Activated naive CD8-positive, alpha-beta T cell treated with anti-CD3 and anti-CD28 coated beads for 36 hours (primary cell): Measurements from ENCODE around the gene LRRC37A3. TPM values are rescaled to one million over a fixed set of nuclear protein-coding genes. Genes with fewer than 3 reads are reported as not detected.
"Not testable (repeated sequence)": the region's sequence is repeated elsewhere in the genome, so short reads cannot be mapped to it uniquely, and the experiment has no call there.

Experiments
- DNase-seq: peaks from one replicate; pipeline ENCODE4 v3.0.0; 2021
- H3K27ac Mint-ChIP-seq: one replicate; pipeline ENCODE4 v1.8.0; 2022; ENCODE audit warnings: mild to moderate bottlenecking, moderate library complexity, mixed read lengths
- H3K27me3 Mint-ChIP-seq: one replicate; pipeline ENCODE4 v1.8.0; 2022; ENCODE audit warnings: mild to moderate bottlenecking, mixed read lengths
- H3K36me3 Mint-ChIP-seq: one replicate; pipeline ENCODE4 v1.8.0; 2021; ENCODE audit warnings: mild to moderate bottlenecking, mixed read lengths
- H3K4me1 Mint-ChIP-seq: one replicate; pipeline ENCODE4 v1.8.0; 2021; ENCODE audit warnings: mixed read lengths
- H3K4me3 Mint-ChIP-seq: one replicate; pipeline ENCODE4 v1.8.0; 2022; ENCODE audit warnings: mild to moderate bottlenecking, moderate library complexity, mixed read lengths
- H3K9me3 Mint-ChIP-seq: one replicate; pipeline ENCODE4 v1.8.0; 2022; ENCODE audit warnings: mixed read lengths
- total RNA-seq, 2 experiments: library from RNA; stranded (reverse); gene quantifications; one replicate each; pipeline ENCODE4 v1.2.3, GENCODE V29; 2021

Gene LRRC37A3
- total RNA-seq, 2 experiments from 2014 or later = 4.5 to 4.8 TPM

GRCh38 chr17:64934284-64934778 lies 15.1 kb upstream of the LRRC37A3 start:
- H3K4me3 Mint-ChIP-seq, H3K27ac Mint-ChIP-seq, H3K36me3 Mint-ChIP-seq, DNase-seq, H3K9me3 Mint-ChIP-seq, H3K27me3 Mint-ChIP-seq: not testable (repeated sequence)
- H3K4me1 Mint-ChIP-seq = peaks cover 12% of the 10 kb centered on the region

- peaks cover 13% of the 10 kb centered on the region for H3K4me1 Mint-ChIP-seq
- not testable (repeated sequence) for H3K27me3 Mint-ChIP-seq, DNase-seq, H3K36me3 Mint-ChIP-seq, H3K4me3 Mint-ChIP-seq, H3K9me3 Mint-ChIP-seq, H3K27ac Mint-ChIP-seq
These were observed 13.6 kb upstream of the LRRC37A3 start for GRCh38 chr17:64932850-64933249.

GRCh38 chr17:64930374-64930773 lies 11.1 kb upstream of the LRRC37A3 start:
- H3K27me3 Mint-ChIP-seq, H3K4me3 Mint-ChIP-seq, DNase-seq, H3K9me3 Mint-ChIP-seq, H3K27ac Mint-ChIP-seq, H3K36me3 Mint-ChIP-seq: not testable (repeated sequence)
- peaks cover 19% of the 10 kb centered on the region for H3K4me1 Mint-ChIP-seq

GRCh38 chr17:64929419-64930209 lies 10.3 kb upstream of the LRRC37A3 start:
- not testable (repeated sequence) for H3K4me3 Mint-ChIP-seq, H3K36me3 Mint-ChIP-seq, H3K27me3 Mint-ChIP-seq, H3K9me3 Mint-ChIP-seq
- Mint-ChIP-seq H3K27ac (peak overlapping the region; percentile 30), H3K4me1 (peaks cover 19% of the 10 kb centered on the region)
- DNase-seq = peak; percentile 26

DNA sequence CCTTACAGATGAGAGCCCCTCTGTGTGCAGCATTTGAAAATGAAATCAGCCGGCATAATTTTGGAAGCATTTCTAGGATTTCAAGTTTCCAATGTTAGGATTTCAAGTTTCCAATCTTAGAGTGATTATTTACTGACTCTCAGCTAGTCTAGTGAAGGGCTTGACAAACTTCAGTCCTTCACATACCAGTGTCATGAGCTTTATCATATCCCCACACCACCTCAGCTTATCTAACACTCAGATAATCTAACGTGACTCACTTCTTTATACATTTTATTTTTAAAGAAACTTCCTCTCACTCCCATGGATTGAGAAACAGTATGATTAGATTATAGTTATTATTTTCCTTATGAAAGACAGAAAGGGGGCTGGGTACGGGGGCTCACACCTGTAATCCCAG lies 9.4 kb upstream of the LRRC37A3 start:
- H3K27ac Mint-ChIP-seq, H3K36me3 Mint-ChIP-seq, H3K4me3 Mint-ChIP-seq, H3K9me3 Mint-ChIP-seq, H3K27me3 Mint-ChIP-seq, DNase-seq: not testable (repeated sequence)
- peaks cover 19% of the 10 kb centered on the region for H3K4me1 Mint-ChIP-seq

- peak; percentile 56 for DNase-seq
- H3K4me1 Mint-ChIP-seq = peaks cover 25% of the 10 kb centered on the region
- not testable (repeated sequence) for H3K9me3 Mint-ChIP-seq, H3K4me3 Mint-ChIP-seq, H3K27ac Mint-ChIP-seq, H3K36me3 Mint-ChIP-seq, H3K27me3 Mint-ChIP-seq
These were observed 8.2 kb upstream of the LRRC37A3 start for GRCh38 chr17:64927444-64927843.

GRCh38 chr17:64926430-64926829 lies 7.2 kb upstream of the LRRC37A3 start:
- H3K9me3 Mint-ChIP-seq, H3K27ac Mint-ChIP-seq, H3K36me3 Mint-ChIP-seq, H3K4me3 Mint-ChIP-seq, H3K27me3 Mint-ChIP-seq, DNase-seq: not testable (repeated sequence)
- peaks cover 25% of the 10 kb centered on the region for H3K4me1 Mint-ChIP-seq

- H3K4me1 Mint-ChIP-seq = peaks cover 24% of the 10 kb centered on the region
- not testable (repeated sequence) for H3K9me3 Mint-ChIP-seq
These were observed 6.0 kb upstream of the LRRC37A3 start for GRCh38 chr17:64925244-64925643.

DNA sequence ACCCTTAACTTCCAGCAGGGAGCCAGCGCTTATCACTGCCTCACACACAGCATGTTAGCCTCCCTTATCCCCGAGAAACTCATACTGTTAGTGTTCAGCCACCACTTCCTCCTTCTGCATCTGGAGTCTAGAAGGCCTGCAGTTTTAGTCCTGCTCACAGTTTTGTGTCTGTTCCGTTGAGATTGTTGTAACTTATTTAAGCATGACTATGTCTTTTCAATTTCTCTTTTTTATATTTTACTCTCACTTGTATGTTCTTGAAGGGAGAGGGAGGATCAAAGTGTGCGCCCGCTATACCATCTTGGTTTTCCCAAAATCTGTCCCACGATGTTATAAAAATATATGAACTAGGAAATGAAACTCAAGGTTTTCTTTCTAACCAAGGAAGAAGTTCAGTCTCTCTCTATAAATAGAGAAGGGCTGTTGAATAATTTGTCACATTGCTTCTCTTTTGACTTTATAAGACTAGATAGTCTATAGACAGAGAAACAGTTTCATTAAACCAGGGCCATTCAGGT lies 3.8 kb upstream of the LRRC37A3 start:
- not testable (repeated sequence) for H3K9me3 Mint-ChIP-seq, DNase-seq, H3K27ac Mint-ChIP-seq, H3K27me3 Mint-ChIP-seq, H3K36me3 Mint-ChIP-seq, H3K4me3 Mint-ChIP-seq
- H3K4me1 Mint-ChIP-seq = peaks cover 21% of the 10 kb centered on the region

More at GRCh38 chr17:64925244-64925643, 6.0 kb upstream of the LRRC37A3 start:
- H3K36me3 Mint-ChIP-seq, H3K4me3 Mint-ChIP-seq, H3K27me3 Mint-ChIP-seq, H3K27ac Mint-ChIP-seq, DNase-seq: not testable (repeated sequence)

- no peak for DNase-seq
- H3K4me3 Mint-ChIP-seq = peak overlapping the region; percentile 85
- peaks cover 14% of the 10 kb centered on the region for H3K4me1 Mint-ChIP-seq
- peaks cover 3% of the 10 kb centered on the region for H3K27me3 Mint-ChIP-seq
- peak overlapping the region; percentile 87 for H3K27ac Mint-ChIP-seq
- H3K36me3 Mint-ChIP-seq = no peaks in the 10 kb centered on the region
- H3K9me3 Mint-ChIP-seq = no peaks in the 10 kb centered on the region
These were observed 1.3 kb upstream of the LRRC37A3 start for GRCh38 chr17:64920419-64921172.

DNA sequence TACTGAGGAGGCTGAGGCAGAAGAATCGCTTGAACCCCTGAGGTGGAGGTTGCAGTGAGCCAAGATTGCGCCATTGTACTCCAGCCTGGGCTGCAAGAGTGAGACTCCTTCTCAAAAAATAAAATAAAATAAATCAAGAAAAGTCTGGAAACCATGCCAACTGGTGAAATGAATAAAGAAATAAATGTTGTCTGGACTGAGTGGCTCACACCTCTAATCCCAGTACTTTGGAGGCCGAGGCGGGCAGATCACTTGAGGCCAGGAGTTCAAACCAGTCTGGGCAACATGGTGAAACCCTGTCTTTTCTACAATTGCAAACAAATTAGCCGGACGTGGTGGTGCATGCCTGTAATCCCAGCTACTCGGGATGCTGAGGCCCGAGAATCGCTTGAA lies 744 bp upstream of the LRRC37A3 start:
- no peak for DNase-seq
- peaks cover 14% of the 10 kb centered on the region for H3K4me1 Mint-ChIP-seq
- peak overlapping the region; percentile 87 for H3K27ac Mint-ChIP-seq
- peaks cover 3% of the 10 kb centered on the region for H3K27me3 Mint-ChIP-seq
- H3K4me3 Mint-ChIP-seq = peak overlapping the region; percentile 85
- peaks cover 2% of the 10 kb centered on the region for H3K36me3 Mint-ChIP-seq
- H3K9me3 Mint-ChIP-seq = no peaks in the 10 kb centered on the region

DNA sequence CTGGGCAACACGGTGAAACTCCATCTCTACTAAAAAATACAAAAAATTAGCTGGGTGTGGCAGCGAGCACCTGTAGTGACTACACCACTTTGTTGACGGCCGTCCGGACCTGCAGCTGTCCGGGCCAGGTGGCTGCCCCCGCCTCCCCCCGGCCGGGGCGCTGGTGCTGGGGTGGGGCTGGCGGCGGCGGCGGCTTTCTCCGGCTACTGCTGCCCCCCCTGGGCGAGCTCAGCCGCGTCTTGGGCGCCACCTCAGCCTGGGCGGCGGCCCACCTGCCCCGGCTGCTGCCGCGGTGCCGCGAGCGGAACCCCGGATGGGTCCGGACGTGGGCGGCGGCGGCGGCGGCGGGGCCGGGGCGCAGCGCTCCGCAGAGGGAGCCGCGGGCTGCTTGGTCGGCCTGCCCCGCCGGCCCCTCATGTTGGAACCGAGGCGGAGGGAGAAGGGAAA lies 413 bp downstream of the LRRC37A3 start:
- peak overlapping the region; percentile 87 for H3K27ac Mint-ChIP-seq
- not testable (repeated sequence) for H3K27me3 Mint-ChIP-seq, H3K9me3 Mint-ChIP-seq, H3K36me3 Mint-ChIP-seq
- H3K4me3 Mint-ChIP-seq = peak overlapping the region; percentile 85
- peaks cover 14% of the 10 kb centered on the region for H3K4me1 Mint-ChIP-seq
- DNase-seq = peak; percentile 55

- DNase-seq, H3K27me3 Mint-ChIP-seq: not testable (repeated sequence)
These were observed 1.7 kb downstream of the LRRC37A3 start for GRCh38 chr17:64917540-64917939.

GRCh38 chr17:64915244-64915643 lies 4.0 kb downstream of the LRRC37A3 start:
- H3K36me3 Mint-ChIP-seq, H3K27ac Mint-ChIP-seq, H3K4me1 Mint-ChIP-seq, H3K4me3 Mint-ChIP-seq, DNase-seq, H3K27me3 Mint-ChIP-seq, H3K9me3 Mint-ChIP-seq: not testable (repeated sequence)

More at GRCh38 chr17:64917540-64917939, 1.7 kb downstream of the LRRC37A3 start:
- not testable (repeated sequence) for H3K4me3 Mint-ChIP-seq, H3K4me1 Mint-ChIP-seq, H3K27ac Mint-ChIP-seq, H3K9me3 Mint-ChIP-seq, H3K36me3 Mint-ChIP-seq

GRCh38 chr17:64910191-64910514 lies 9.1 kb downstream of the LRRC37A3 start:
- H3K4me1 Mint-ChIP-seq, H3K4me3 Mint-ChIP-seq, H3K9me3 Mint-ChIP-seq, H3K27ac Mint-ChIP-seq, DNase-seq, H3K36me3 Mint-ChIP-seq, H3K27me3 Mint-ChIP-seq: not testable (repeated sequence)
